H9 (cell line): ENCODE data around the gene DEFB131B. TPM values are rescaled to one million over a fixed set of nuclear protein-coding genes. Genes with fewer than 3 reads are reported as not detected.
"Not testable (repeated sequence)": the region's sequence is repeated elsewhere in the genome, so short reads cannot be mapped to it uniquely, and the experiment has no call there.

ENCODE experiments used
- DNase-seq: peaks from one replicate; pipeline ENCODE4 v3.0.0-alpha.2; 2017
- H2AFZ ChIP-seq: one replicate; pipeline ENCODE4 v1.6.1; 2013; ENCODE audit warnings: mild to moderate bottlenecking, low read length, control low read depth, moderate library complexity
- H2AK5ac ChIP-seq: 2 replicates; pipeline ENCODE4 v1.6.1; 2013; ENCODE audit warnings: low read length, control low read depth, mixed read lengths; ENCODE audit not compliant: insufficient read length
- H2BK120ac ChIP-seq: one replicate; pipeline ENCODE4 v1.6.1; 2013; ENCODE audit warnings: low read depth, mild to moderate bottlenecking, low read length, control low read depth, inconsistent platforms; ENCODE audit not compliant: poor library complexity, severe bottlenecking
- H2BK12ac ChIP-seq: 2 replicates; pipeline ENCODE4 v1.6.1; 2013; ENCODE audit warnings: low read length, control low read depth, mixed read lengths, low read depth; ENCODE audit not compliant: insufficient read length
- H2BK15ac ChIP-seq: 2 replicates; pipeline ENCODE4 v1.6.1; 2013; ENCODE audit warnings: low read depth, low read length, control low read depth
- H2BK20ac ChIP-seq: one replicate; pipeline ENCODE4 v1.6.1; 2013; ENCODE audit warnings: low read depth, mild to moderate bottlenecking, low read length, control low read depth, inconsistent platforms; ENCODE audit not compliant: poor library complexity, severe bottlenecking
- H2BK5ac ChIP-seq: 2 replicates; pipeline ENCODE4 v1.6.1; 2013; ENCODE audit warnings: low read length, control low read depth, mixed read lengths; ENCODE audit not compliant: insufficient read length
- H3K14ac ChIP-seq: 2 replicates; pipeline ENCODE4 v1.6.1; 2013; ENCODE audit warnings: low read length, control low read depth; ENCODE audit not compliant: insufficient read depth
- H3K18ac ChIP-seq: 2 replicates; pipeline ENCODE4 v1.6.1; 2013; ENCODE audit warnings: low read depth, mild to moderate bottlenecking, mixed read lengths, low read length, control low read depth; ENCODE audit not compliant: insufficient read length
- H3K23ac ChIP-seq: 2 replicates; pipeline ENCODE4 v1.6.1; 2013; ENCODE audit warnings: low read length, control low read depth, mixed read lengths, low read depth; ENCODE audit not compliant: insufficient read length
- H3K23me2 ChIP-seq: 2 replicates; pipeline ENCODE4 v1.6.1; 2013; ENCODE audit warnings: low read depth, mild to moderate bottlenecking, mixed read lengths, low read length, control low read depth; ENCODE audit not compliant: insufficient read length, poor library complexity, severe bottlenecking
- H3K27ac ChIP-seq: 2 replicates; pipeline ENCODE4 v1.5.1; 2013; ENCODE audit warnings: low read length, control low read depth, mixed read lengths, low read depth; ENCODE audit not compliant: insufficient read length
- H3K27me3 ChIP-seq: 2 replicates; pipeline ENCODE4 v1.6.1; 2013; ENCODE audit warnings: low read length, control low read depth, inconsistent platforms; ENCODE audit not compliant: insufficient read depth
- H3K4ac ChIP-seq: 2 replicates; pipeline ENCODE4 v1.6.1; 2013; ENCODE audit warnings: low read depth, mild to moderate bottlenecking, control low read depth, inconsistent platforms, low read length, moderate library complexity
- H3K4me1 ChIP-seq: 2 replicates; pipeline ENCODE4 v1.6.1; 2013; ENCODE audit warnings: low read length, control low read depth, inconsistent platforms; ENCODE audit not compliant: insufficient read depth
- H3K4me2 ChIP-seq: 2 replicates; pipeline ENCODE4 v1.6.1; 2013; ENCODE audit warnings: low read length, control low read depth, mixed read lengths; ENCODE audit not compliant: insufficient read length, insufficient read depth
- H3K56ac ChIP-seq: 2 replicates; pipeline ENCODE4 v1.6.1; 2013; ENCODE audit warnings: low read depth, mild to moderate bottlenecking, mixed read lengths, low read length, control low read depth; ENCODE audit not compliant: insufficient read length
- H3K79me1 ChIP-seq: 2 replicates; pipeline ENCODE4 v1.6.1; 2013; ENCODE audit warnings: low read depth, mild to moderate bottlenecking, moderate library complexity, low read length, control low read depth, inconsistent platforms; ENCODE audit not compliant: insufficient read depth, poor library complexity, severe bottlenecking
- H3K79me2 ChIP-seq: 2 replicates; pipeline ENCODE4 v1.6.1; 2013; ENCODE audit warnings: low read length, control low read depth, inconsistent platforms; ENCODE audit not compliant: insufficient read depth
- H3K9ac ChIP-seq: 2 replicates; pipeline ENCODE4 v1.6.1; 2013; ENCODE audit warnings: low read length, control low read depth, mixed read lengths; ENCODE audit not compliant: insufficient read length; ENCODE audit errors: extremely low read depth
- H3K9me3 ChIP-seq: one replicate; pipeline ENCODE4 v1.6.1; 2013; ENCODE audit warnings: low read depth, low read length, inconsistent platforms; ENCODE audit not compliant: control insufficient read depth
- H3T11ph ChIP-seq: one replicate; pipeline ENCODE4 v1.6.1; 2013; ENCODE audit warnings: mild to moderate bottlenecking, low read length, control low read depth, inconsistent platforms
- H4K20me1 ChIP-seq: one replicate; pipeline ENCODE4 v1.6.1; 2013; ENCODE audit not compliant: control insufficient read depth, insufficient read length, insufficient read depth
- H4K5ac ChIP-seq: 2 replicates; pipeline ENCODE4 v1.6.1; 2013; ENCODE audit warnings: low read depth, mild to moderate bottlenecking, mixed read lengths, low read length, control low read depth; ENCODE audit not compliant: insufficient read length
- H4K8ac ChIP-seq: replicated peaks from 2 replicates; pipeline ENCODE4 v1.6.1; 2013; ENCODE audit warnings: low read length, control low read depth, mixed read lengths, low read depth; ENCODE audit not compliant: insufficient read length
- H4K91ac ChIP-seq: 2 replicates; pipeline ENCODE4 v1.6.1; 2013; ENCODE audit warnings: low read depth, mild to moderate bottlenecking, moderate library complexity, mixed read lengths, low read length, control low read depth; ENCODE audit not compliant: insufficient read length
- H3K27ac Mint-ChIP-seq, 3 experiments: 2 replicates in 2 of 3; 3 replicates in 1 of 3; pipeline ENCODE4 v1.8.0; 2020 to 2021; ENCODE audit warnings: mixed read lengths in 3 of 3, mild to moderate bottlenecking in 1 of 3, moderate library complexity in 1 of 3
- H3K27me3 Mint-ChIP-seq: 2 replicates; pipeline ENCODE4 v1.8.0; 2021; ENCODE audit warnings: low read depth, mild to moderate bottlenecking, moderate library complexity, mixed read lengths
- H3K36me3 Mint-ChIP-seq, 3 experiments: 2 replicates in 2 of 3; 3 replicates in 1 of 3; pipeline ENCODE4 v1.8.0; 2020 to 2021; ENCODE audit warnings: low read depth in 3 of 3, mixed read lengths in 3 of 3; ENCODE audit not compliant: insufficient read depth in 1 of 3
- H3K4me1 Mint-ChIP-seq, 2 experiments: 2 replicates each; pipeline ENCODE4 v1.8.0; 2020; ENCODE audit warnings: mixed read lengths in 2 of 2
- H3K4me3 Mint-ChIP-seq, 2 experiments: 2 replicates in 1 of 2; 3 replicates in 1 of 2; pipeline ENCODE4 v1.8.0; 2020 to 2021; ENCODE audit warnings: mild to moderate bottlenecking in 2 of 2, mixed read lengths in 2 of 2, moderate library complexity in 1 of 2
- H3K9me3 Mint-ChIP-seq, 2 experiments: 2 replicates in 1 of 2; 3 replicates in 1 of 2; pipeline ENCODE4 v1.8.0; 2020; ENCODE audit warnings: mild to moderate bottlenecking in 2 of 2, mixed read lengths in 2 of 2, moderate library complexity in 1 of 2
- WGBS: extraction: QIAGEN DNeasy Blood & Tissue Kit; methylation state at CpG from one replicate; pipeline ENCODE4 v1.1.7; 2013; ENCODE audit warnings: missing lambda C conversion rate, low lambda C conversion rate, mixed read lengths; ENCODE audit not compliant: insufficient read length; ENCODE audit errors: extremely low coverage; 5-methylcytosine and 5-hydroxymethylcytosine counted together
- total RNA-seq: library from RNA; stranded (reverse); gene quantifications from 2 replicates; pipeline ENCODE4 v1.2.1, GENCODE V29; 2021

DEFB131B gene
- total RNA-seq, 1 experiment from 2014 or later, result not detected

DNA sequence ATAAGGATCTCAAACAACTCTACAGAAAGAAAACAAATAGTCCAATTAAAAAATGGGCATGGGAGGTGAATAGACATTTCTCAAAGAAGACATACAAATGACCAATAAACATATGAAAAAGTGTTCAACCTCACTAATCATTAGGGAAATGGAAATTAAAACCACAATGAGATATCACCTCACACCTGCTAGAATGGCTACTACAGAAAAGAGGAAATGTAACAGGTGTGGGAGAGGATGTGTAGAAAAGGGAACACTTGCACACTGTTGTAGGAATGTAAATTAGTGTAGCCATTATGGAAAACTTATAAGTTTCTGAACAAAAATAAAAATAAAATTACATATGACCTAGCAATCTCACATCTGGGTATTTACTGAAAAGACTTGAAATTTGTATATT, 7.6 kb upstream of the DEFB131B start:
- not testable (repeated sequence) for H3K79me2 ChIP-seq, H4K20me1 ChIP-seq, H3T11ph ChIP-seq, H3K9me3 ChIP-seq, H4K91ac ChIP-seq, H3K4ac ChIP-seq, H3K9me3 Mint-ChIP-seq, H3K4me1 Mint-ChIP-seq, H3K18ac ChIP-seq, H3K23ac ChIP-seq, H3K79me1 ChIP-seq, H2BK120ac ChIP-seq, H3K27me3 ChIP-seq, H3K4me2 ChIP-seq, H4K8ac ChIP-seq, H3K23me2 ChIP-seq, H3K56ac ChIP-seq, DNase-seq, H3K4me1 ChIP-seq, H2BK5ac ChIP-seq, H3K14ac ChIP-seq, H3K27me3 Mint-ChIP-seq, H2AFZ ChIP-seq, H3K4me3 Mint-ChIP-seq, H3K27ac Mint-ChIP-seq, H2BK12ac ChIP-seq, H2AK5ac ChIP-seq, H4K5ac ChIP-seq, H2BK20ac ChIP-seq, H3K9ac ChIP-seq, H3K27ac ChIP-seq, H2BK15ac ChIP-seq, H3K36me3 Mint-ChIP-seq

DNA sequence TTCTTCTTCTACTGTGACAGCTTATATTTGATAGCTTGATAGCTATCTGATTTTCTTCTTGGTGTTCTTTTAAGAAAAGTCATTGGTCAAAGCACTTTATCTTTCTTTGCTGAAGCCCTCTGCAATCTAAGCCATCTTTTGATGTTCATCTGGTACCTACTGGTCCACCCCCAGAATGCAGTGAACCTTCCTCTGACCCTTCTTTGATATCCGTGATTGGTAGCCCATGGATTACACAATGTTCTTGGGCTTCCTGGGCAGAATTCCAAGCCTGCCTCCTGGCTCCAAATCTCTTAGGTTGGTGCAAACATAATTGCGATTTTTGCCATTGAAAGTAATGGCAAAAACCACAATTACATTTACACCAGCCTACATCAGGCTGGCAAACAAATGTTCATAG, 2.0 kb upstream of the DEFB131B start:
- not testable (repeated sequence) for H3K9ac ChIP-seq, H2BK5ac ChIP-seq, H3K36me3 Mint-ChIP-seq, H2BK12ac ChIP-seq, H2BK15ac ChIP-seq, DNase-seq, H3K4me1 ChIP-seq, H3K27ac Mint-ChIP-seq, H3K79me2 ChIP-seq, H4K8ac ChIP-seq, H3K23ac ChIP-seq, H3K4ac ChIP-seq, H4K5ac ChIP-seq, H3K14ac ChIP-seq, H4K20me1 ChIP-seq, H3K79me1 ChIP-seq, H2AK5ac ChIP-seq, H4K91ac ChIP-seq, H3K4me3 Mint-ChIP-seq, H3K27me3 Mint-ChIP-seq, H3T11ph ChIP-seq, H3K9me3 ChIP-seq, H3K56ac ChIP-seq, H3K4me2 ChIP-seq, H2AFZ ChIP-seq, H3K23me2 ChIP-seq, H3K27ac ChIP-seq, H3K27me3 ChIP-seq, H3K4me1 Mint-ChIP-seq, H3K18ac ChIP-seq, H3K9me3 Mint-ChIP-seq, H2BK120ac ChIP-seq, H2BK20ac ChIP-seq
- no CpG with 5 or more reads among the region's 2 CpGs for WGBS

DNA sequence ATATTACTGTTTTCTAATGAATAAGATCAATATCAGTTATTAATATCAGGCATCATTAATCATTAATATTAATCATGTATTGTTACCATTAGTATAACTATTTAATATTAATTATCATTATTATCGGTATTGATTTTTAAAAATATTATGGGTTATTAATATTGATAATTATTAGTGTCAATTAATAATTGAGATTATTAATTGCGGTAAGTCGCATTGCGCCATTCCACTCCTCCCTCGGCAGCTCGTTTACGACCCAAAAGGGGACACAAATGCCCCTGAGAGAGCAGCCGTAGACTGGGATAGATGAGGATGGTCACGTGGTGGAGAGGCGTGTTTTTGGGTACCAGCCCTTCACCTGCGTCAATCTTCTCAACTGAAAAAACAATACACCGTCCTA, 7.6 kb downstream of the DEFB131B start:
- H3K36me3 Mint-ChIP-seq, H4K8ac ChIP-seq, H4K5ac ChIP-seq: not testable (repeated sequence)

More for the DNA sequence above, 7.6 kb downstream of the DEFB131B start:
- H2BK20ac ChIP-seq, H2BK5ac ChIP-seq, H3K79me1 ChIP-seq, H3K9ac ChIP-seq, H3K27me3 ChIP-seq, H3K56ac ChIP-seq, H3K4me3 Mint-ChIP-seq, H2BK120ac ChIP-seq, H3K79me2 ChIP-seq, H2AK5ac ChIP-seq, H3K4me1 ChIP-seq, H3K14ac ChIP-seq, H3K18ac ChIP-seq, H4K91ac ChIP-seq, H3K9me3 Mint-ChIP-seq, H3K9me3 ChIP-seq, H3K4me2 ChIP-seq, H2BK15ac ChIP-seq, H3K23me2 ChIP-seq, H3K27ac ChIP-seq, H2BK12ac ChIP-seq, H3T11ph ChIP-seq, H4K20me1 ChIP-seq, H3K27ac Mint-ChIP-seq, DNase-seq, H3K23ac ChIP-seq, H2AFZ ChIP-seq, H3K27me3 Mint-ChIP-seq, H3K4ac ChIP-seq: not testable (repeated sequence)
- WGBS, result no CpG with 5 or more reads among the region's 12 CpGs
- peaks cover 15 to 17% of the 10 kb centered on the region in 2 experiments for H3K4me1 Mint-ChIP-seq
